ENCODE data around the gene OTOL1.
A peak's percentile ranks its signal among the peaks of the same experiment; 100 is the strongest.

OTOL1 gene

DNA sequence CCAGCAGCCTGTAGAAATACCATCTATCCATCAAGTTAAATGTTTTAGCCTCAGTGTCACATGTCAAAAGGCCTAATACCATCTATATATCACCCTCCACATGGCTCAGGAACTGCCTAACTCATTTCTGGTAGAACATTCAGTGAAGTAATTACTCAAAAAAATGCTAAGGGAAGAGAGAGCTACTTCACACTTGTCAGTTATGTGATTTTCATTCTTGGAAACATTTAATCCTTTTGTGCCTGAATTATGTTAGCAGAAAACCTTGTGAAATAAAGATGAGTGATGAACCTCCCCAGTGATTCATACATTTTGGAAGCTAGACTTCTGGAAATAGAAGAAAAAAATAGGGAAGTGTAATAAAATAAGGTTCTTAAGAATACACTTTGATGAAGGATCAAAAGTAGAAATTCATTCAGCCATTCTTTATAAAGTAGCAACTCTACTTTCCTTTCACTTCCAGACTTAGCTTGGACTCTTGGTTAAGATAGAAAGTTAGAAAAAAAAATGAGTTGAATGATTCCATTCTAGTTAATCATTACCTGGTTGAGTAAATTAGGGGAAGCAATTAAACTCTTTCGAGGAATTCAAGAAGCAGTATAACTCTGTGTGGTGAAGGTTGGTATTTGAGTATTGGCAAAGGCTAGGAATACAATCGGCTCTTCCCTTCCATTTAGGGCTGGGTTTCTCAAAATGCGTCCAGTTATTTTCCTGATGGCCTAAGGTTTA is 3.6 kb downstream of the OTOL1 start:
- no peak for ATAC-seq
- Mint-ChIP-seq H3K27ac (no peak overlapping the region), H3K36me3 (ENCODE audit: low read depth) (no peaks in the 10 kb centered on the region), H3K27me3 (no peaks in the 10 kb centered on the region), H3K9me3 (peaks cover 3% of the 10 kb centered on the region), H3K4me1 (no peaks in the 10 kb centered on the region), H3K4me3 (no peak overlapping the region)
- no peak for DNase-seq

- H3K27me3 Mint-ChIP-seq, result no peaks in the 10 kb centered on the region
- no peak overlapping the region for H3K27ac Mint-ChIP-seq
Observed at GRCh38 chr3:161503271-161503670, 6.7 kb downstream of the OTOL1 start.

DNA sequence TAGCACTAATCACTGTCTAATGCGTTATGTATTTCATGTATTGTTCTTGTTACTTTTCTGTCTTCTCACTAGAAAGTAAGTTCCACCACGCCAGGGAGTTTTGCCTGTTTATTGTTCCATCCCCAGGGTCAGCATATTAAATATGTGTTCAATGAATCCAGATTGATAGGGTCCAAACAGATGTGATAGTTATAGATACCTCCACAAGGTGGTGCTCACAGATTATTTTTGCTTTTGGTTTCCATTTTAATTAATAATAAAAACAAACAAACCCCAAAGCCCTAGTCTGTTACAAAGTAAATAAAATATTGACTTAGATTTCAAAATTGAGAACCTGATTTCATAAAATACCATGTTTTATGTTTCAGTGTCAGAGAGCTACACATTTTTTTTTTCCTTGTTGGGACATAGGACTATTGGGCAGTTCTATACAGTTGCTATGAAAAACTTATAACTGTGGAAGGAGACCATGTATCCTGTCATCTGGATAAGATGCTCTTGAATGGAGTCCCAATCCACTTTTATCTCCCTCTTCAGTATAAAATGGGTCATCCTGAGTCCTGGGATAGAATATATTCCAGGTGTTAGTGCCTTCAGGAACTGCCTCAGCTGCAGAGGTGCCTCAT is 12.4 kb downstream of the OTOL1 start:
- H3K4me3 Mint-ChIP-seq, result no peak overlapping the region
- ATAC-seq (no peak), DNase-seq (no peak)
- H3K36me3 Mint-ChIP-seq (ENCODE audit: low read depth), result no peaks in the 10 kb centered on the region
- H3K27me3 Mint-ChIP-seq, result no peaks in the 10 kb centered on the region
- H3K27ac Mint-ChIP-seq, result no peak overlapping the region
- H3K9me3 Mint-ChIP-seq, result no peaks in the 10 kb centered on the region
- H3K4me1 Mint-ChIP-seq, result no peaks in the 10 kb centered on the region

More at GRCh38 chr3:161503271-161503670, 6.7 kb downstream of the OTOL1 start:
- Mint-ChIP-seq H3K9me3 (no peaks in the 10 kb centered on the region), H3K36me3 (ENCODE audit: low read depth) (no peaks in the 10 kb centered on the region), H3K4me3 (no peak overlapping the region), H3K4me1 (no peaks in the 10 kb centered on the region)
- no peak for ATAC-seq
- no peak for DNase-seq

DNA sequence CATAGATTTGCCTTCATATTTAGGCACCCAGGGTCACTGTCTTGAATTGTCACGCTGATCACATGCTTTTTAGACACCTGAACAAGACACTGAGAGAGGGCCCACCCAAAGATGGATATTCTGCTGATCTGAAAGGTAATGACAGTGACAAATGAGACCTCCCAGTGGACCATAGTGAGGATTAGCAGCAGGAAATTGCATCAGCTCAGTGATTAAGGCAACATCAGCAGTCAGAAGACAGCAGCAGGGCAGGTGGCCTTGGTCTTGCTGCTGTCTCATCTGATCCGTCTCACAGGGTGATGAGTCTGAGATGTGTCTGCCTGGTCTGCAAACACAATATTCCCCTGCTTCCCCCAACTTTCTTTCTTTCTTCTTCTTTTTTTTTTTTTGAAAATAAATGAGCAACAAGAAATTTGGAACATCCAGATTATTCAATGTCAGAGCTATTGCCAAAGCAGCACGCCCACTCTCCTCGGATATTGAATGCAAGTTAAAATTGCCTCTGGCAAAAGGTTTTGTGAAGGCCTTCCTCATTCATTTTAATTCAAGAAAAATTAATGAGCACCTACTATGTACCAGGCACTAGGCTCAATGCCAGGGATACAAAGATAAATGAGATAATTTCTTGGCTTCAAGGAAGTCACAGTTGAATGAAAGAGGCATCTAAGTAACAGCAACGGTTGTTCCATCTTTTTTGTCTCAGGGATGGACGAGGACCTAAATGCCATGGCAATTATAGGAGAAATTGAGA is 14.1 kb downstream of the OTOL1 start:
- no peak overlapping the region for H3K4me3 Mint-ChIP-seq
- DNase-seq, result no peak

DNA sequence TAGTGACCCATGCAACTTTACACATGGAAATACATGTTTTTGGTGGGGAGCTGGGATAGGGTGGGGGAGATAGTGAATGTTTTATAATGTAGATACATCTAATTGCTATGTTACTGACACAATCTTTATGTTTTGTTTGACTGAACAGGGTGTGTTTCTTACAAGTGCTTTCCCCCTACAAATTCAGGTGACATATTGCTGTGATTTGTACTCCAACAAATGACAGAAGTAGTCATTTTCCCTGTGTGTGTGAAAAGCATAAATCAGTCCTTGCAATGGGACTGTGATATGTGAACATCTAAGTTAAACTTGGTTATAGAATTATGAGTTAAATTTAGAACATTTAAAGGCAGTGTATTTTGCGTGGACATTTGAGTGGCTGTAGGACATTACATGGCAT is 27.3 kb downstream of the OTOL1 start:
- no peaks in the 10 kb centered on the region for H3K9me3 Mint-ChIP-seq
- H3K27me3 Mint-ChIP-seq, result no peaks in the 10 kb centered on the region
- no peak for ATAC-seq

More for the DNA sequence above, 14.1 kb downstream of the OTOL1 start:
- H3K36me3 Mint-ChIP-seq (ENCODE audit: low read depth), result no peaks in the 10 kb centered on the region
- H3K4me1 Mint-ChIP-seq, result no peaks in the 10 kb centered on the region
- ATAC-seq, result peak; percentile 28
- no peak overlapping the region for H3K27ac Mint-ChIP-seq
- no peaks in the 10 kb centered on the region for H3K27me3 Mint-ChIP-seq
- H3K9me3 Mint-ChIP-seq, result no peaks in the 10 kb centered on the region

DNA sequence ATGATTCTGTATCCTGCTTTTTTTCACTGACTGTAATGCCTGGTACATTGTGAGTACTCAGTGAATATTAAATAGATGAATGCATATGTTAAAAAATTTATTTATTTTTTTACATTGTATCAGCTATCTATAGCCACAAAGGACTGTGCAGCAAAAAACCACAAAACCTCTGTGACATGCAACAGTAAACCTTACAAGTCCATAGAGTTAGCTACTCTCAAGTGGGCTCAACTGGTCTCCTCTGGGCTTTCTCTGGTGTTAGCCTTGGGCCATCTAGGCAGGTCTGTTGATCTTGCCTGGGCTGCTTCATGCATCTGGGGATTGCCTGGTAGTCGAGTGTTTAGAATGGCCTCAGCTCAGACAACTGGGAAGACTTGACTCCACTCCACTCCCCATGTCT is 35.3 kb downstream of the OTOL1 start:
- DNase-seq, result no peak

More for the DNA sequence above, 27.3 kb downstream of the OTOL1 start:
- no peak overlapping the region for H3K4me3 Mint-ChIP-seq
- DNase-seq, result no peak
- no peaks in the 10 kb centered on the region for H3K4me1 Mint-ChIP-seq
- no peak overlapping the region for H3K27ac Mint-ChIP-seq
- no peaks in the 10 kb centered on the region for H3K36me3 Mint-ChIP-seq (ENCODE audit: low read depth)

GRCh38 chr3:161540594-161540993 is 44.0 kb downstream of the OTOL1 start:
- H3K4me3 Mint-ChIP-seq, result no peak overlapping the region
- H3K27me3 Mint-ChIP-seq, result no peaks in the 10 kb centered on the region
- DNase-seq (no peak), ATAC-seq (no peak)
- H3K9me3 Mint-ChIP-seq, result no peaks in the 10 kb centered on the region
- no peaks in the 10 kb centered on the region for H3K36me3 Mint-ChIP-seq (ENCODE audit: low read depth)
- no peak overlapping the region for H3K27ac Mint-ChIP-seq
- no peaks in the 10 kb centered on the region for H3K4me1 Mint-ChIP-seq

More for the DNA sequence above, 35.3 kb downstream of the OTOL1 start:
- H3K4me3 Mint-ChIP-seq, result no peak overlapping the region
- no peaks in the 10 kb centered on the region for H3K4me1 Mint-ChIP-seq
- H3K27me3 Mint-ChIP-seq, result no peaks in the 10 kb centered on the region
- no peaks in the 10 kb centered on the region for H3K36me3 Mint-ChIP-seq (ENCODE audit: low read depth)
- H3K9me3 Mint-ChIP-seq, result no peaks in the 10 kb centered on the region
- ATAC-seq, result no peak
- no peak overlapping the region for H3K27ac Mint-ChIP-seq

- Mint-ChIP-seq H3K27ac (no peak overlapping the region), H3K27me3 (no peaks in the 10 kb centered on the region), H3K4me3 (no peak overlapping the region), H3K36me3 (ENCODE audit: low read depth) (no peaks in the 10 kb centered on the region), H3K9me3 (no peaks in the 10 kb centered on the region), H3K4me1 (no peaks in the 10 kb centered on the region)
- DNase-seq (no peak), ATAC-seq (no peak)
Observed at GRCh38 chr3:161545824-161546223, 49.2 kb downstream of the OTOL1 start.

DNA sequence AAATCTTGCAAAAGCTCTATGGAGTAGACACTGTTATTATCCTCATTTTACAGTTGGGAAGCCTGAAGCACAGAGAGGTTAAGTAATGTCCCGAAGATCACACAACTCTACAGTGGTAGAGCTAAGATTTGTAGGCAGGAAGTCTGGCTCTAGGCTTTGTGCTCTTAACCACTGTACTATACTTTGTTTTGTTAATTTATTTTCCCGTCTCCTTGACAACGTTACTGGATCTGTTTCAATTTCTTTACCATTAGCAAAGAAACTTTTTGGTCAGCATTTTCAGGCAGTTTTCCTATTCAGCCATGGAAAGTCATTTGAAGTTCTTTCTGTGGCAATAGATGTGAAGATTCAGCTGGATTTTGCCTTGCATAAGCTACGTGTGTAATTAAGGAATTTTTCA is 51.7 kb downstream of the OTOL1 start:
- Mint-ChIP-seq H3K4me3 (no peak overlapping the region), H3K4me1 (no peaks in the 10 kb centered on the region), H3K9me3 (no peaks in the 10 kb centered on the region), H3K27me3 (peaks cover 2% of the 10 kb centered on the region), H3K27ac (no peak overlapping the region), H3K36me3 (ENCODE audit: low read depth) (no peaks in the 10 kb centered on the region)
- ATAC-seq (no peak), DNase-seq (no peak)

DNA sequence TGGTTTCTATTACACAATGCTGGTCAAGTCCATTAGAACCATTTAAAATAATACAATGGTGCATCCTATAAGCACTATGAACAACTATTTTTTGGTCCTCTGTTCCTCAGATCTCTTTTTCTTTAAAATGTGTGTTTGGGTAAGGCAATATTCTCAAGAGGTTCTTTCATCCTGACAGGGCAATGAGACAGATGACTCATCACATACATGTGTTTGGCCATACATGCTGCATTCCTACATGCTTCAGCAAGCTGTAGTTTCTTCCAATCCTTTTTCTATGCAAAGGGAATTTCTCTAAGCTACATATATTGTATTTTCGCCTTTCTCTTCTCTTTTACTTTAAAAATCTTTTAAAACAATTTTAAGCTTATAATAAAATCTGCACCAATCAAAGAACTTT is 52.7 kb downstream of the OTOL1 start:
- H3K36me3 Mint-ChIP-seq (ENCODE audit: low read depth), result no peaks in the 10 kb centered on the region
- DNase-seq (no peak), ATAC-seq (no peak)
- no peak overlapping the region for H3K27ac Mint-ChIP-seq
- no peaks in the 10 kb centered on the region for H3K4me1 Mint-ChIP-seq
- no peak overlapping the region for H3K4me3 Mint-ChIP-seq
- H3K27me3 Mint-ChIP-seq, result peaks cover 2% of the 10 kb centered on the region
- H3K9me3 Mint-ChIP-seq, result no peaks in the 10 kb centered on the region

GRCh38 chr3:161550491-161551195 is 54.0 kb downstream of the OTOL1 start:
- no peaks in the 10 kb centered on the region for H3K36me3 Mint-ChIP-seq (ENCODE audit: low read depth)
- no peaks in the 10 kb centered on the region for H3K9me3 Mint-ChIP-seq
- no peak for ATAC-seq
- H3K27ac Mint-ChIP-seq, result no peak overlapping the region
- H3K27me3 Mint-ChIP-seq, result peaks cover 2% of the 10 kb centered on the region
- no peaks in the 10 kb centered on the region for H3K4me1 Mint-ChIP-seq
- no peak for DNase-seq
- H3K4me3 Mint-ChIP-seq, result no peak overlapping the region

DNA sequence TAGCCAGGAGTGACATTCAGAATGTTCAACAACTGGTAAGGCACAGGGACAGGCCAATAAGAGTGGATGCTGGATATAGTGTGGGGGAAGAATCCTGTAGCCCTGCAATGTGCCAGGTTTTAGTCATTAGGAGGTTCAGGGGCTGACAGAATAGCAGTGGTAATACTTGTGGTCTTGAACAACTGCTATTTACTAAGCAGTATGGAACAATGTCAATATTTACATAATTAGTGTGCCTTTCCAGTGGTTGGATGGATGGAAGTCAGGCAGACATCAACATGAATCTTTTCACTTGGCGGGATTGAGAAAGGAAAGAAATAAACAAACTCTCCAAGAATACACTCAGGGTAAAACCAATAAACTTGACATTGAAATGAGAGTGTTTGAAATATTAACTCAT is 55.1 kb downstream of the OTOL1 start:
- DNase-seq (no peak), ATAC-seq (no peak)
- H3K27ac Mint-ChIP-seq, result no peak overlapping the region
- H3K4me3 Mint-ChIP-seq, result no peak overlapping the region
- no peaks in the 10 kb centered on the region for H3K36me3 Mint-ChIP-seq (ENCODE audit: low read depth)
- H3K9me3 Mint-ChIP-seq, result no peaks in the 10 kb centered on the region
- H3K27me3 Mint-ChIP-seq, result peaks cover 2% of the 10 kb centered on the region
- no peaks in the 10 kb centered on the region for H3K4me1 Mint-ChIP-seq

DNA sequence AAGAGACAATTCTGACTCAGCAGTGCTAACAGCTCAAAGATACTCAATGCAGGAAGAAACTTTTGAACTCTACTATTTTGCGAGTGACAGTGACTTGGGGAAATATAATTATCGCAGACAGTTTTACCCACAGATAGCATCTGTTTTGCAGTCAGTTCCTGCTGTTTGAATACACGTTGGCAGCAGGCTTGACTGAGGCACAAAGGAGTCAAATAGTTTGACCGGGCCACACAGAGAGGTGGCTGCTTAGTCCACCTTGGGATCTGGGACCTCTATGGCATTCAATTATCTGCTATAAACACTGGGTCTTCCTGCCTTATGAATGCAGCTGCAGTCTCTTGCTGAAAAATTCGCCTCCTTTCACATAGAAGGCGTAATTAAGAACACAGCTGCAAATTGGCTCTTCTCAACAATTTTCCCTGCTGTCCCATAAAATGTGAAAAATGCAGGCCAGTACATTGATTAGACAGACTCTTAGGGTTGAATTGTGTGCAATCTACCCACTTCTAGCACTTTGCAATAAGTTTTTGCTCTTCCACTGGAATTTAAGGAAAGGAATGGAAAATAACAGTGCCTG is 56.5 kb downstream of the OTOL1 start:
- H3K9me3 Mint-ChIP-seq, result no peaks in the 10 kb centered on the region
- peaks cover 2% of the 10 kb centered on the region for H3K27me3 Mint-ChIP-seq
- H3K4me1 Mint-ChIP-seq, result no peaks in the 10 kb centered on the region
- no peak for ATAC-seq
- H3K4me3 Mint-ChIP-seq, result no peak overlapping the region
- no peak overlapping the region for H3K27ac Mint-ChIP-seq
- no peaks in the 10 kb centered on the region for H3K36me3 Mint-ChIP-seq (ENCODE audit: low read depth)
- no peak for DNase-seq
